ENCODE results near the gene IYD.

DNA sequence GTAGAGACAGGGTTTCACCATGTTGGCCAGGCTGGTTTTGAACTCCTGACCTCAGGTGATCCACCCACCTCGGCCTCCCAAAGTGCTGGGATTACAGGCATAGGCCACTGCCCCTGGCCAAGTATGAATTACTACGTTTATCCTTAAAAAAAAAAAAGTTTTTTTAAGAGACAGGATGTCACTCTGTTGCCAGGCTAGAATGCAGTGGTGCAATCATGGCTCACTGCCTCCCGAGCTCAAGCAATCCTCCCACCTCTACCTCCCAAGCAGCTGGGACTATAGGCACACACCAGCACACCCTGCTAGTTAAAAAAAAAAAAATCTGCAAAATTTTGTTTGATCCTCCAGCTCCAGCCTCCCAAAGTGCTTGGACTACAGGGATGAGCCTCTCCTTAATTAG, 23.1 kb downstream of the IYD start:
- TF ChIP-seq, protein P1, sequence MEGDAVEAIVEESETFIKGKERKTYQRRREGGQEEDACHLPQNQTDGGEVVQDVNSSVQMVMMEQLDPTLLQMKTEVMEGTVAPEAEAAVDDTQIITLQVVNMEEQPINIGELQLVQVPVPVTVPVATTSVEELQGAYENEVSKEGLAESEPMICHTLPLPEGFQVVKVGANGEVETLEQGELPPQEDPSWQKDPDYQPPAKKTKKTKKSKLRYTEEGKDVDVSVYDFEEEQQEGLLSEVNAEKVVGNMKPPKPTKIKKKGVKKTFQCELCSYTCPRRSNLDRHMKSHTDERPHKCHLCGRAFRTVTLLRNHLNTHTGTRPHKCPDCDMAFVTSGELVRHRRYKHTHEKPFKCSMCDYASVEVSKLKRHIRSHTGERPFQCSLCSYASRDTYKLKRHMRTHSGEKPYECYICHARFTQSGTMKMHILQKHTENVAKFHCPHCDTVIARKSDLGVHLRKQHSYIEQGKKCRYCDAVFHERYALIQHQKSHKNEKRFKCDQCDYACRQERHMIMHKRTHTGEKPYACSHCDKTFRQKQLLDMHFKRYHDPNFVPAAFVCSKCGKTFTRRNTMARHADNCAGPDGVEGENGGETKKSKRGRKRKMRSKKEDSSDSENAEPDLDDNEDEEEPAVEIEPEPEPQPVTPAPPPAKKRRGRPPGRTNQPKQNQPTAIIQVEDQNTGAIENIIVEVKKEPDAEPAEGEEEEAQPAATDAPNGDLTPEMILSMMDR (IDR thresholded peaks at IDR 0.05 in 8 of 11, conservative IDR thresholded peaks at IDR 0.05 in 3 of 11) = no peak
- no peak for TF ChIP-seq POLR2AphosphoS5 (IDR thresholded peaks at IDR 0.05)
